Measurements from ENCODE around the gene TBCEL. TPM values are rescaled to one million over a fixed set of nuclear protein-coding genes. Genes with fewer than 3 reads are reported as not detected.

TBCEL gene
- 31.2 TPM for total RNA-seq (ENCODE audit: unreplicated experiment)
- long read RNA-seq, partial matches to known transcripts = 0 of 1 reads
- long read RNA-seq, other reads (novel, unspliced or antisense) = 1 of 1 reads

- Mint-ChIP-seq H3K4me3 (ENCODE audit: unreplicated experiment) (peak within 1 kb of the TSS; percentile 91), H3K27ac (ENCODE audit: unreplicated experiment) (peak within 1 kb of the TSS; percentile 93), H3K4me1 (ENCODE audit: unreplicated experiment) (peaks cover 16% of the 10 kb centered on the region), H3K9me3 (ENCODE audit: unreplicated experiment) (no peaks in the 10 kb centered on the region), H3K27me3 (ENCODE audit: unreplicated experiment) (peaks cover 2% of the 10 kb centered on the region), H3K36me3 (ENCODE audit: low read depth, unreplicated experiment) (no peaks in the 10 kb centered on the region)
- TF ChIP-seq CTCF (IDR thresholded peaks at IDR 0.05; ENCODE audit: unreplicated experiment) = no peak
- DNase-seq (ENCODE audit: low spot score) = peak; percentile 96
These were observed at the start of gene TBCEL for GRCh38 chr11:121023848-121024751. Gene TBCEL (plus strand): TSS chr11:121024102. CDS start chr11:121045691, 21,589 bp downstream.

- H3K9me3 Mint-ChIP-seq (ENCODE audit: unreplicated experiment) = no peaks in the 10 kb centered on the region
- peaks cover 36% of the 10 kb centered on the region for H3K4me1 Mint-ChIP-seq (ENCODE audit: unreplicated experiment)
- no peak for DNase-seq (ENCODE audit: low spot score)
- H3K27me3 Mint-ChIP-seq (ENCODE audit: unreplicated experiment) = peaks cover 3% of the 10 kb centered on the region
- H3K27ac Mint-ChIP-seq (ENCODE audit: unreplicated experiment) = peak overlapping the region; percentile 65
- H3K36me3 Mint-ChIP-seq (ENCODE audit: low read depth, unreplicated experiment) = no peaks in the 10 kb centered on the region
- H3K4me3 Mint-ChIP-seq (ENCODE audit: unreplicated experiment) = no peak overlapping the region
- no peak for TF ChIP-seq CTCF (IDR thresholded peaks at IDR 0.05; ENCODE audit: unreplicated experiment)
These were observed 49.4 kb upstream of the TBCEL start for GRCh38 chr11:120974466-120974865.

- Mint-ChIP-seq H3K27me3 (ENCODE audit: unreplicated experiment) (peaks cover 3% of the 10 kb centered on the region), H3K36me3 (ENCODE audit: low read depth, unreplicated experiment) (no peaks in the 10 kb centered on the region), H3K9me3 (ENCODE audit: unreplicated experiment) (no peaks in the 10 kb centered on the region), H3K27ac (ENCODE audit: unreplicated experiment) (peak overlapping the region; percentile 39), H3K4me3 (ENCODE audit: unreplicated experiment) (no peak overlapping the region), H3K4me1 (ENCODE audit: unreplicated experiment) (peaks cover 31% of the 10 kb centered on the region)
- no peak for DNase-seq (ENCODE audit: low spot score)
- no peak for TF ChIP-seq CTCF (IDR thresholded peaks at IDR 0.05; ENCODE audit: unreplicated experiment)
These were observed 48.9 kb upstream of the TBCEL start for GRCh38 chr11:120974965-120975364.

GRCh38 chr11:120977266-120978137, 46.4 kb upstream of the TBCEL start:
- peaks cover 3% of the 10 kb centered on the region for H3K27me3 Mint-ChIP-seq (ENCODE audit: unreplicated experiment)
- DNase-seq (ENCODE audit: low spot score) = no peak
- TF ChIP-seq CTCF (IDR thresholded peaks at IDR 0.05; ENCODE audit: unreplicated experiment) = no peak
- no peak overlapping the region for H3K4me3 Mint-ChIP-seq (ENCODE audit: unreplicated experiment)
- no peaks in the 10 kb centered on the region for H3K36me3 Mint-ChIP-seq (ENCODE audit: low read depth, unreplicated experiment)
- peaks cover 30% of the 10 kb centered on the region for H3K4me1 Mint-ChIP-seq (ENCODE audit: unreplicated experiment)
- no peak overlapping the region for H3K27ac Mint-ChIP-seq (ENCODE audit: unreplicated experiment)
- no peaks in the 10 kb centered on the region for H3K9me3 Mint-ChIP-seq (ENCODE audit: unreplicated experiment)
